Transverse colon (tissue), 4 donors: ENCODE measurements around the gene SLC3A2.

Experiments
- POLR2AphosphoS5 ChIP-seq, 3 donors: sonication (generic); formaldehyde crosslinking; IDR thresholded peaks; one replicate each; pipeline ENCODE4 v1.6.1; 2016; ENCODE audit warnings: antibody characterized with exemption in 3 of 3
- TF ChIP-seq, protein P1 (sequence below), 5 experiments: fragments of 200-600 bp in 3 of 5; fragments of 450-650 bp in 2 of 5; sonication (generic) in 3 of 5; IDR thresholded peaks; 1 replicate in 2 of 5; 2 replicates in 3 of 5; pipeline ENCODE4 v1.5.1; 2016 to 2017; ENCODE audit warnings: antibody characterized with exemption in 5 of 5, inconsistent platforms in 3 of 5, mild to moderate bottlenecking in 2 of 5, moderate library complexity in 1 of 5

DNA sequence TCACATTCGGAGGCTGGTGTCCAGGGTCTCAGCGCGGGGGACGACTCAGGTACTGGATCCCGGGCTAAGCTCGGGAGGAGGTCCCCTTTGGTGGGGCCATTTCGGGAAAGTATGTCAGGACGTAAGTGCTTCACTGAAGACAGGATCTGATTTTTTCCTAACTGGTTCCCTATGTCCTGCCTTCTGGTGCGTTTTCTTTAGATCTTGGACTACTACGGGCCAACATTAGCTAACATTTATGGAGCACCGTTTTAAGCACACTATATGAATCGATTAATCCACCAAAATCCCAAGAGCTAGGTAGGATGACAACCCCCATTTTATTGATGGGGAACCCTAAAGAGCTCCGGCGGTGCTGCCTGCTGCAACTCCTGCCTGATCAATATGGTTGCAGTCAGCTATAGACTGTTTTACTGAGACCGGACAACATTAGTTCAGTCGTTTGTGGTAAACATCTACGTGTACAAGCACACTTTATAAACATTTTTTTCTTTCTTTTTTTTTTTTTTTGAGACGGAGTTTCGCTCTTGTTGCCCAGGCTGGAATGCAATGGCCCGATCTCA, 24.3 kb upstream of the SLC3A2 start:
- TF ChIP-seq, protein P1, sequence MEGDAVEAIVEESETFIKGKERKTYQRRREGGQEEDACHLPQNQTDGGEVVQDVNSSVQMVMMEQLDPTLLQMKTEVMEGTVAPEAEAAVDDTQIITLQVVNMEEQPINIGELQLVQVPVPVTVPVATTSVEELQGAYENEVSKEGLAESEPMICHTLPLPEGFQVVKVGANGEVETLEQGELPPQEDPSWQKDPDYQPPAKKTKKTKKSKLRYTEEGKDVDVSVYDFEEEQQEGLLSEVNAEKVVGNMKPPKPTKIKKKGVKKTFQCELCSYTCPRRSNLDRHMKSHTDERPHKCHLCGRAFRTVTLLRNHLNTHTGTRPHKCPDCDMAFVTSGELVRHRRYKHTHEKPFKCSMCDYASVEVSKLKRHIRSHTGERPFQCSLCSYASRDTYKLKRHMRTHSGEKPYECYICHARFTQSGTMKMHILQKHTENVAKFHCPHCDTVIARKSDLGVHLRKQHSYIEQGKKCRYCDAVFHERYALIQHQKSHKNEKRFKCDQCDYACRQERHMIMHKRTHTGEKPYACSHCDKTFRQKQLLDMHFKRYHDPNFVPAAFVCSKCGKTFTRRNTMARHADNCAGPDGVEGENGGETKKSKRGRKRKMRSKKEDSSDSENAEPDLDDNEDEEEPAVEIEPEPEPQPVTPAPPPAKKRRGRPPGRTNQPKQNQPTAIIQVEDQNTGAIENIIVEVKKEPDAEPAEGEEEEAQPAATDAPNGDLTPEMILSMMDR (IDR thresholded peaks at IDR 0.05): no peak
- TF ChIP-seq POLR2AphosphoS5 (IDR thresholded peaks at IDR 0.05): no peak
